GM23338 (cell line): Measurements from ENCODE around the gene LYRM7. TPM values are rescaled to one million over a fixed set of nuclear protein-coding genes. Genes with fewer than 3 reads are reported as not detected.

Experiments used
- ATAC-seq: fragments of 200-7000 bp; cut with Tn5 transposase; 3 replicates; pipeline ENCODE4 v1.9.1; 2020
- DNase-seq: peaks from one replicate; pipeline ENCODE4 v3.0.0-alpha.2; 2015; ENCODE audit warnings: low spot score
- H2AFZ ChIP-seq: fragments of 200-600 bp; sonication (generic); 2 replicates; pipeline ENCODE4 v1.8.0; 2016; ENCODE audit warnings: antibody characterized with exemption, mild to moderate bottlenecking, moderate library complexity
- H3F3A ChIP-seq: fragments of 200-600 bp; sonication (generic); replicated peaks from 2 replicates; pipeline ENCODE4 v1.8.0; 2017; ENCODE audit warnings: antibody characterized with exemption, mixed run types, low read depth
- H3K27ac ChIP-seq: fragments of 200-600 bp; sonication (generic); 2 replicates; pipeline ENCODE4 v1.6.1; 2016; ENCODE audit warnings: low read depth
- H3K27me3 ChIP-seq: fragments of 200-600 bp; sonication (generic); 2 replicates; pipeline ENCODE4 v1.8.0; 2016; ENCODE audit warnings: mild to moderate bottlenecking, mixed run types, moderate library complexity; ENCODE audit not compliant: insufficient read depth
- H3K36me3 ChIP-seq: fragments of 200-600 bp; sonication (generic); 2 replicates; pipeline ENCODE4 v1.8.0; 2016; ENCODE audit warnings: mild to moderate bottlenecking; ENCODE audit not compliant: insufficient read depth
- H3K4me1 ChIP-seq: fragments of 200-600 bp; sonication (generic); 2 replicates; pipeline ENCODE4 v1.8.0; 2016; ENCODE audit warnings: mild to moderate bottlenecking, moderate library complexity; ENCODE audit not compliant: insufficient read depth
- H3K4me2 ChIP-seq: fragments of 200-600 bp; sonication (generic); 2 replicates; pipeline ENCODE4 v1.7.1; 2017; ENCODE audit warnings: mixed run types
- H3K4me3 ChIP-seq: fragments of 200-600 bp; sonication (generic); 2 replicates; pipeline ENCODE4 v1.6.1; 2016; ENCODE audit warnings: mixed run types
- H3K79me2 ChIP-seq: fragments of 200-600 bp; sonication (generic); replicated peaks from 2 replicates; pipeline ENCODE4 v1.8.0; 2017; ENCODE audit warnings: mild to moderate bottlenecking; ENCODE audit not compliant: insufficient read depth
- H3K9me2 ChIP-seq: fragments of 200-600 bp; sonication (generic); 2 replicates; pipeline ENCODE4 v1.8.0; 2017; ENCODE audit not compliant: insufficient read depth
- H4K20me1 ChIP-seq: fragments of 200-600 bp; sonication (generic); replicated peaks from 2 replicates; pipeline ENCODE4 v1.8.0; 2017; ENCODE audit warnings: mild to moderate bottlenecking; ENCODE audit not compliant: insufficient read depth
- H3K27ac Mint-ChIP-seq: 2 replicates; pipeline ENCODE4 v1.8.0; 2020; ENCODE audit warnings: inconsistent platforms, mild to moderate bottlenecking, moderate library complexity, mixed read lengths
- H3K27me3 Mint-ChIP-seq: 3 replicates; pipeline ENCODE4 v1.8.0; 2022; ENCODE audit warnings: low read depth, mild to moderate bottlenecking, moderate library complexity, mixed read lengths, inconsistent platforms; ENCODE audit not compliant: insufficient read depth, poor library complexity
- H3K36me3 Mint-ChIP-seq: 3 replicates; pipeline ENCODE4 v1.8.0; 2021; ENCODE audit warnings: low read depth, mild to moderate bottlenecking, inconsistent platforms, moderate library complexity, mixed read lengths
- H3K4me1 Mint-ChIP-seq: 3 replicates; pipeline ENCODE4 v1.8.0; 2020; ENCODE audit warnings: mild to moderate bottlenecking, inconsistent platforms, mixed read lengths
- H3K4me3 Mint-ChIP-seq: 3 replicates; pipeline ENCODE4 v1.8.0; 2021; ENCODE audit warnings: moderate library complexity, mild to moderate bottlenecking, inconsistent platforms, mixed read lengths
- H3K9me3 Mint-ChIP-seq: 3 replicates; pipeline ENCODE4 v1.8.0; 2020; ENCODE audit warnings: moderate library complexity, mild to moderate bottlenecking, inconsistent platforms, mixed read lengths
- CREB1 ChIP-seq: fragments of 250-450 bp; sonication (Bioruptor Pico); IDR thresholded peaks from 2 replicates; pipeline ENCODE4 v1.5.0; 2020; ENCODE audit warnings: low read depth, mild to moderate bottlenecking, moderate library complexity
- EZH2 ChIP-seq: fragments of 200-600 bp; sonication (generic); IDR thresholded peaks from one replicate; pipeline ENCODE4 v1.8.0; 2017; ENCODE audit warnings: antibody characterized with exemption, mild to moderate bottlenecking, low read depth; ENCODE audit not compliant: unreplicated experiment
- EZH2phosphoT487 ChIP-seq: fragments of 200-600 bp; sonication (generic); IDR thresholded peaks from one replicate; pipeline ENCODE4 v1.8.1; 2018; ENCODE audit warnings: antibody characterized with exemption; ENCODE audit not compliant: unreplicated experiment
- JUNB ChIP-seq: IDR thresholded peaks from one replicate; pipeline ENCODE4 v1.6.1; 2016; ENCODE audit warnings: antibody characterized with exemption; ENCODE audit not compliant: unreplicated experiment
- NANOG ChIP-seq: IDR thresholded peaks from 2 replicates; pipeline ENCODE4 v1.6.1; 2016; ENCODE audit warnings: antibody characterized with exemption, borderline replicate concordance
- POLR2AphosphoS5 ChIP-seq: IDR thresholded peaks from 2 replicates; pipeline ENCODE4 v1.6.1; 2016; ENCODE audit warnings: antibody characterized with exemption, low read depth
- STAT1 ChIP-seq: IDR thresholded peaks from one replicate; pipeline ENCODE4 v1.6.1; 2016; ENCODE audit warnings: antibody characterized with exemption; ENCODE audit not compliant: unreplicated experiment
- ZNF114 ChIP-seq: fragments of 250-450 bp; sonication (Bioruptor Pico); IDR thresholded peaks from 2 replicates; pipeline ENCODE4 v1.5.0; 2020; ENCODE audit warnings: mild to moderate bottlenecking, moderate library complexity
- ZNF331 ChIP-seq: fragments of 250-450 bp; sonication (Bioruptor Pico); IDR thresholded peaks from 2 replicates; pipeline ENCODE4 v1.5.0; 2020; ENCODE audit warnings: low read depth, mild to moderate bottlenecking, moderate library complexity
- polyA plus RNA-seq: library from polyadenylated mRNA; unstranded; fragments of >200 nt; fragmentation: Nextera tagmentation; extraction: Ambion mirVana; gene quantifications from 2 replicates; pipeline ENCODE4 v1.2.1, GENCODE V29; 2016
- total RNA-seq: library from RNA; depleted of rRNA; stranded (reverse); fragments of >200 nt; shearing (Covaris generic); gene quantifications from 2 replicates; pipeline ENCODE4 v1.2.3, GENCODE V29; 2014
- TF ChIP-seq, protein P1 (sequence below), 2 experiments: fragments of 200-600 bp in 1 of 2; sonication (generic) in 1 of 2; conservative IDR thresholded peaks; 2 replicates each; pipeline versions ENCODE4 v1.5.1 to v1.6.1; 2016 to 2017; ENCODE audit warnings: antibody characterized with exemption in 2 of 2, low read depth in 2 of 2, mild to moderate bottlenecking in 2 of 2, moderate library complexity in 1 of 2
- TF ChIP-seq, protein P2 (sequence below): fragments of 250-450 bp; sonication (Bioruptor Pico); IDR thresholded peaks from 2 replicates; pipeline ENCODE4 v1.5.0; 2020; ENCODE audit warnings: mild to moderate bottlenecking, moderate library complexity
- TF ChIP-seq, protein P3 (sequence below): IDR thresholded peaks from 2 replicates; pipeline ENCODE4 v1.6.1; 2016; ENCODE audit warnings: antibody characterized with exemption
- TF ChIP-seq, protein P4 (sequence below): IDR thresholded peaks from one replicate; pipeline ENCODE4 v1.6.1; 2018; ENCODE audit warnings: antibody characterized with exemption; ENCODE audit not compliant: unreplicated experiment

Gene LYRM7
- total and polyA plus RNA-seq, 2 experiments from 2014 or later: 11.3 to 34.8 TPM

DNA sequence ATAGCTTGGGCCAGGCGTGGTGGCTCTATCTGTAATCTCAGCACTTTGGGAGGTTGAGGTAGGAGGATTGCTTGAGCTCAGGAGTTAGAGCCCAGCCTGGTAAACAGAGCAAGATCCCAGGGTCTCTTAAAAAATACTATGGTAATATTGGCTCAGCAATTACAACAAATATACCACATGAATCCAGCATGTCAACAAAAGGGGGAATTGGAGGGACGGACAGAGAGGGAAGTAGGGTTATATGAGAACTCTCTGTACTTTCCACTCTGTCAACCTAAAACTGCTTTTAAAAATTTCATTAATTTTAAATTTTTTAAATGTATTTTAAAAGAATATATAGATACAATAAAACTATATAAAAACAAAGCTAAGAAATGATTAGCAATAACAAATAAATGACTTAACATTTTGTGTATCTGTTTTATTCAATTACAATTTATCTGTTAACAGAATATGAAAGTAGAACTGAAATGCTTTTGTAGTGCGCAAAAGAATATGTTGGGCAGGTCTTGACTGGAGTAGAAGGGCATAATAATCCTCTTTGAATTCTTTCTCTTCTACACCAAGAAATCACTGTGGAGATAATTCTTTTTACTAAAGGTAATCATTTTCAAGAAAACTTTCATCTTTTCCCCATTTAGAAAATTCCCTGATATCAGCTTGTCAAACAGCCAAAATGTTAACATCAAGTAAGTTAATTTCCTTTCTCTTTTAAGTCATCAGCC lies 80.2 kb downstream of the LYRM7 start:
- H3K9me2 ChIP-seq: no peaks in the 10 kb centered on the region
- Mint-ChIP-seq H3K4me3 (no peak overlapping the region), H3K36me3 (no peaks in the 10 kb centered on the region; the same call in 2 of the 3 replicates), H3K27ac (no peak overlapping the region), H3K27me3 (no peaks in the 10 kb centered on the region), H3K9me3 (peaks cover 10% of the 10 kb centered on the region; the same call in 2 of the 3 replicates), H3K4me1 (no peaks in the 10 kb centered on the region)
- H3K4me1 ChIP-seq: no peaks in the 10 kb centered on the region
- H3F3A ChIP-seq: no peaks in the 10 kb centered on the region
- H4K20me1 ChIP-seq: no peaks in the 10 kb centered on the region; the same call in 1 of the 2 replicates
- no peaks in the 10 kb centered on the region for H3K79me2 ChIP-seq
- TF ChIP-seq EZH2 (no peak), NANOG (no peak), ZNF331 (CRISPR knock-in tag) (no peak), EZH2phosphoT487 (no peak), POLR2AphosphoS5 (no peak), JUNB (no peak), STAT1 (no peak), ZNF114 (CRISPR knock-in tag) (no peak), CREB1 (CRISPR knock-in tag) (no peak)
- TF ChIP-seq, protein P1, sequence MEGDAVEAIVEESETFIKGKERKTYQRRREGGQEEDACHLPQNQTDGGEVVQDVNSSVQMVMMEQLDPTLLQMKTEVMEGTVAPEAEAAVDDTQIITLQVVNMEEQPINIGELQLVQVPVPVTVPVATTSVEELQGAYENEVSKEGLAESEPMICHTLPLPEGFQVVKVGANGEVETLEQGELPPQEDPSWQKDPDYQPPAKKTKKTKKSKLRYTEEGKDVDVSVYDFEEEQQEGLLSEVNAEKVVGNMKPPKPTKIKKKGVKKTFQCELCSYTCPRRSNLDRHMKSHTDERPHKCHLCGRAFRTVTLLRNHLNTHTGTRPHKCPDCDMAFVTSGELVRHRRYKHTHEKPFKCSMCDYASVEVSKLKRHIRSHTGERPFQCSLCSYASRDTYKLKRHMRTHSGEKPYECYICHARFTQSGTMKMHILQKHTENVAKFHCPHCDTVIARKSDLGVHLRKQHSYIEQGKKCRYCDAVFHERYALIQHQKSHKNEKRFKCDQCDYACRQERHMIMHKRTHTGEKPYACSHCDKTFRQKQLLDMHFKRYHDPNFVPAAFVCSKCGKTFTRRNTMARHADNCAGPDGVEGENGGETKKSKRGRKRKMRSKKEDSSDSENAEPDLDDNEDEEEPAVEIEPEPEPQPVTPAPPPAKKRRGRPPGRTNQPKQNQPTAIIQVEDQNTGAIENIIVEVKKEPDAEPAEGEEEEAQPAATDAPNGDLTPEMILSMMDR (conservative IDR thresholded peaks at IDR 0.05; ENCODE audit: low read depth in 2 of 2): no peak
- TF ChIP-seq, protein P2, sequence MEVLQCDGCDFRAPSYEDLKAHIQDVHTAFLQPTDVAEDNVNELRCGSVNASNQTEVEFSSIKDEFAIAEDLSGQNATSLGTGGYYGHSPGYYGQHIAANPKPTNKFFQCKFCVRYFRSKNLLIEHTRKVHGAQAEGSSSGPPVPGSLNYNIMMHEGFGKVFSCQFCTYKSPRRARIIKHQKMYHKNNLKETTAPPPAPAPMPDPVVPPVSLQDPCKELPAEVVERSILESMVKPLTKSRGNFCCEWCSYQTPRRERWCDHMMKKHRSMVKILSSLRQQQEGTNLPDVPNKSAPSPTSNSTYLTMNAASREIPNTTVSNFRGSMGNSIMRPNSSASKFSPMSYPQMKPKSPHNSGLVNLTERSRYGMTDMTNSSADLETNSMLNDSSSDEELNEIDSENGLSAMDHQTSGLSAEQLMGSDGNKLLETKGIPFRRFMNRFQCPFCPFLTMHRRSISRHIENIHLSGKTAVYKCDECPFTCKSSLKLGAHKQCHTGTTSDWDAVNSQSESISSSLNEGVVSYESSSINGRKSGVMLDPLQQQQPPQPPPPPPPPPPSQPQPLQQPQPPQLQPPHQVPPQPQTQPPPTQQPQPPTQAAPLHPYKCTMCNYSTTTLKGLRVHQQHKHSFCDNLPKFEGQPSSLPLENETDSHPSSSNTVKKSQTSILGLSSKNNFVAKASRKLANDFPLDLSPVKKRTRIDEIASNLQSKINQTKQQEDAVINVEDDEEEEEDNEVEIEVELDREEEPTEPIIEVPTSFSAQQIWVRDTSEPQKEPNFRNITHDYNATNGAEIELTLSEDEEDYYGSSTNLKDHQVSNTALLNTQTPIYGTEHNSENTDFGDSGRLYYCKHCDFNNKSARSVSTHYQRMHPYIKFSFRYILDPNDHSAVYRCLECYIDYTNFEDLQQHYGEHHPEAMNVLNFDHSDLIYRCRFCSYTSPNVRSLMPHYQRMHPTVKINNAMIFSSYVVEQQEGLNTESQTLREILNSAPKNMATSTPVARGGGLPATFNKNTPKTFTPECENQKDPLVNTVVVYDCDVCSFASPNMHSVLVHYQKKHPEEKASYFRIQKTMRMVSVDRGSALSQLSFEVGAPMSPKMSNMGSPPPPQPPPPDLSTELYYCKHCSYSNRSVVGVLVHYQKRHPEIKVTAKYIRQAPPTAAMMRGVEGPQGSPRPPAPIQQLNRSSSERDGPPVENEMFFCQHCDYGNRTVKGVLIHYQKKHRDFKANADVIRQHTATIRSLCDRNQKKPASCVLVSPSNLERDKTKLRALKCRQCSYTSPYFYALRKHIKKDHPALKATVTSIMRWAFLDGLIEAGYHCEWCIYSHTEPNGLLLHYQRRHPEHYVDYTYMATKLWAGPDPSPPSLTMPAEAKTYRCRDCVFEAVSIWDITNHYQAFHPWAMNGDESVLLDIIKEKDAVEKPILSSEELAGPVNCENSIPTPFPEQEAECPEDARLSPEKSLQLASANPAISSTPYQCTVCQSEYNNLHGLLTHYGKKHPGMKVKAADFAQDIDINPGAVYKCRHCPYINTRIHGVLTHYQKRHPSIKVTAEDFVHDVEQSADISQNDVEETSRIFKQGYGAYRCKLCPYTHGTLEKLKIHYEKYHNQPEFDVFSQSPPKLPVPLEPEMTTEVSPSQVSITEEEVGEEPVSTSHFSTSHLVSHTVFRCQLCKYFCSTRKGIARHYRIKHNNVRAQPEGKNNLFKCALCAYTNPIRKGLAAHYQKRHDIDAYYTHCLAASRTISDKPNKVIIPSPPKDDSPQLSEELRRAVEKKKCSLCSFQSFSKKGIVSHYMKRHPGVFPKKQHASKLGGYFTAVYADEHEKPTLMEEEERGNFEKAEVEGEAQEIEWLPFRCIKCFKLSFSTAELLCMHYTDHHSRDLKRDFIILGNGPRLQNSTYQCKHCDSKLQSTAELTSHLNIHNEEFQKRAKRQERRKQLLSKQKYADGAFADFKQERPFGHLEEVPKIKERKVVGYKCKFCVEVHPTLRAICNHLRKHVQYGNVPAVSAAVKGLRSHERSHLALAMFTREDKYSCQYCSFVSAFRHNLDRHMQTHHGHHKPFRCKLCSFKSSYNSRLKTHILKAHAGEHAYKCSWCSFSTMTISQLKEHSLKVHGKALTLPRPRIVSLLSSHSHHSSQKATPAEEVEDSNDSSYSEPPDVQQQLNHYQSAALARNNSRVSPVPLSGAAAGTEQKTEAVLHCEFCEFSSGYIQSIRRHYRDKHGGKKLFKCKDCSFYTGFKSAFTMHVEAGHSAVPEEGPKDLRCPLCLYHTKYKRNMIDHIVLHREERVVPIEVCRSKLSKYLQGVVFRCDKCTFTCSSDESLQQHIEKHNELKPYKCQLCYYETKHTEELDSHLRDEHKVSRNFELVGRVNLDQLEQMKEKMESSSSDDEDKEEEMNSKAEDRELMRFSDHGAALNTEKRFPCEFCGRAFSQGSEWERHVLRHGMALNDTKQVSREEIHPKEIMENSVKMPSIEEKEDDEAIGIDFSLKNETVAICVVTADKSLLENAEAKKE (CRISPR knock-in tag): no peak
- TF ChIP-seq, protein P3, sequence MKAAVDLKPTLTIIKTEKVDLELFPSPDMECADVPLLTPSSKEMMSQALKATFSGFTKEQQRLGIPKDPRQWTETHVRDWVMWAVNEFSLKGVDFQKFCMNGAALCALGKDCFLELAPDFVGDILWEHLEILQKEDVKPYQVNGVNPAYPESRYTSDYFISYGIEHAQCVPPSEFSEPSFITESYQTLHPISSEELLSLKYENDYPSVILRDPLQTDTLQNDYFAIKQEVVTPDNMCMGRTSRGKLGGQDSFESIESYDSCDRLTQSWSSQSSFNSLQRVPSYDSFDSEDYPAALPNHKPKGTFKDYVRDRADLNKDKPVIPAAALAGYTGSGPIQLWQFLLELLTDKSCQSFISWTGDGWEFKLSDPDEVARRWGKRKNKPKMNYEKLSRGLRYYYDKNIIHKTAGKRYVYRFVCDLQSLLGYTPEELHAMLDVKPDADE: no peak
- TF ChIP-seq, protein P4, sequence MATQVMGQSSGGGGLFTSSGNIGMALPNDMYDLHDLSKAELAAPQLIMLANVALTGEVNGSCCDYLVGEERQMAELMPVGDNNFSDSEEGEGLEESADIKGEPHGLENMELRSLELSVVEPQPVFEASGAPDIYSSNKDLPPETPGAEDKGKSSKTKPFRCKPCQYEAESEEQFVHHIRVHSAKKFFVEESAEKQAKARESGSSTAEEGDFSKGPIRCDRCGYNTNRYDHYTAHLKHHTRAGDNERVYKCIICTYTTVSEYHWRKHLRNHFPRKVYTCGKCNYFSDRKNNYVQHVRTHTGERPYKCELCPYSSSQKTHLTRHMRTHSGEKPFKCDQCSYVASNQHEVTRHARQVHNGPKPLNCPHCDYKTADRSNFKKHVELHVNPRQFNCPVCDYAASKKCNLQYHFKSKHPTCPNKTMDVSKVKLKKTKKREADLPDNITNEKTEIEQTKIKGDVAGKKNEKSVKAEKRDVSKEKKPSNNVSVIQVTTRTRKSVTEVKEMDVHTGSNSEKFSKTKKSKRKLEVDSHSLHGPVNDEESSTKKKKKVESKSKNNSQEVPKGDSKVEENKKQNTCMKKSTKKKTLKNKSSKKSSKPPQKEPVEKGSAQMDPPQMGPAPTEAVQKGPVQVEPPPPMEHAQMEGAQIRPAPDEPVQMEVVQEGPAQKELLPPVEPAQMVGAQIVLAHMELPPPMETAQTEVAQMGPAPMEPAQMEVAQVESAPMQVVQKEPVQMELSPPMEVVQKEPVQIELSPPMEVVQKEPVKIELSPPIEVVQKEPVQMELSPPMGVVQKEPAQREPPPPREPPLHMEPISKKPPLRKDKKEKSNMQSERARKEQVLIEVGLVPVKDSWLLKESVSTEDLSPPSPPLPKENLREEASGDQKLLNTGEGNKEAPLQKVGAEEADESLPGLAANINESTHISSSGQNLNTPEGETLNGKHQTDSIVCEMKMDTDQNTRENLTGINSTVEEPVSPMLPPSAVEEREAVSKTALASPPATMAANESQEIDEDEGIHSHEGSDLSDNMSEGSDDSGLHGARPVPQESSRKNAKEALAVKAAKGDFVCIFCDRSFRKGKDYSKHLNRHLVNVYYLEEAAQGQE: no peak
- no peak overlapping the region for H3K4me3 ChIP-seq
- H2AFZ ChIP-seq: no peak overlapping the region
- no peak for DNase-seq
- H3K36me3 ChIP-seq: no peaks in the 10 kb centered on the region
- H3K4me2 ChIP-seq: no peak overlapping the region
- no peak overlapping the region for H3K27ac ChIP-seq
- ATAC-seq: no peak
- H3K27me3 ChIP-seq: no peaks in the 10 kb centered on the region
